Measurements from ENCODE around the gene FNDC8. TPM values are rescaled to one million over a fixed set of nuclear protein-coding genes. Genes with fewer than 3 reads are reported as not detected.
"Not testable (repeated sequence)": the region's sequence is repeated elsewhere in the genome, so short reads cannot be mapped to it uniquely, and the experiment has no call there.

The FNDC8 gene
- total and polyA plus RNA-seq, 2 experiments from 2014 or later, result not detected

GRCh38 chr17:35088881-35089585 is 32.4 kb upstream of the FNDC8 start:
- DNase-seq (ENCODE audit: low read depth in 1 of 2, low spot score in 1 of 2), result peak; percentile 87 to 93
- H3K9me3 ChIP-seq (ENCODE audit: low read depth), result no peaks in the 10 kb centered on the region
- peak overlapping the region; percentile 64 for H3K4me3 ChIP-seq
- peak; percentile 74 for TF ChIP-seq CTCF (IDR thresholded peaks at IDR 0.05; ENCODE audit: low read depth, low read length)
- H3K27ac ChIP-seq, result peak overlapping the region; percentile 35
- peaks cover 8% of the 10 kb centered on the region for H3K4me1 ChIP-seq (ENCODE audit: low read depth)
- H3K36me3 ChIP-seq, result no peaks in the 10 kb centered on the region
- no peaks in the 10 kb centered on the region for H3K27me3 ChIP-seq

GRCh38 chr17:35089586-35090296 is 31.7 kb upstream of the FNDC8 start:
- peak overlapping the region; percentile 64 for H3K4me3 ChIP-seq
- DNase-seq (ENCODE audit: low read depth in 1 of 2, low spot score in 1 of 2), result peak; percentile 7 to 55
- H3K27ac ChIP-seq, result no peak overlapping the region
- peak; percentile 12 for TF ChIP-seq CTCF (IDR thresholded peaks at IDR 0.05; ENCODE audit: low read depth, low read length)
- peaks cover 8% of the 10 kb centered on the region for H3K4me1 ChIP-seq (ENCODE audit: low read depth)
- H3K36me3 ChIP-seq, result no peaks in the 10 kb centered on the region
- H3K27me3 ChIP-seq, result no peaks in the 10 kb centered on the region
- H3K9me3 ChIP-seq (ENCODE audit: low read depth), result no peaks in the 10 kb centered on the region

- H3K27ac ChIP-seq; DNase-seq (ENCODE audit: low read depth in 1 of 2, low spot score in 1 of 2); H3K9me3 ChIP-seq (ENCODE audit: low read depth); H3K4me3 ChIP-seq; H3K36me3 ChIP-seq; H3K4me1 ChIP-seq (ENCODE audit: low read depth); H3K27me3 ChIP-seq: not testable (repeated sequence)
Observed at GRCh38 chr17:35090707-35091106, 30.7 kb upstream of the FNDC8 start.

GRCh38 chr17:35094902-35095301 is 26.5 kb upstream of the FNDC8 start:
- Histone ChIP-seq H3K9me3 (ENCODE audit: low read depth) (no peaks in the 10 kb centered on the region), H3K4me3 (no peak overlapping the region), H3K4me1 (ENCODE audit: low read depth) (no peaks in the 10 kb centered on the region), H3K27ac (no peak overlapping the region), H3K36me3 (no peaks in the 10 kb centered on the region), H3K27me3 (no peaks in the 10 kb centered on the region)
- no peak for TF ChIP-seq CTCF (IDR thresholded peaks at IDR 0.05; ENCODE audit: low read depth, low read length)
- DNase-seq (ENCODE audit: low read depth in 1 of 2, low spot score in 1 of 2), result peak in 1 of 2 donors; percentile 85

- H3K9me3 ChIP-seq (ENCODE audit: low read depth), result no peaks in the 10 kb centered on the region
- no peak for TF ChIP-seq CTCF (IDR thresholded peaks at IDR 0.05; ENCODE audit: low read depth, low read length)
Observed at GRCh38 chr17:35095741-35096140, 25.7 kb upstream of the FNDC8 start.

GRCh38 chr17:35097776-35098175 is 23.6 kb upstream of the FNDC8 start:
- no peak for DNase-seq (ENCODE audit: low read depth in 1 of 2, low spot score in 1 of 2)
- no peak for TF ChIP-seq CTCF (IDR thresholded peaks at IDR 0.05; ENCODE audit: low read depth, low read length)
- Histone ChIP-seq H3K27me3 (no peaks in the 10 kb centered on the region), H3K9me3 (ENCODE audit: low read depth) (no peaks in the 10 kb centered on the region), H3K27ac (no peak overlapping the region), H3K4me1 (ENCODE audit: low read depth) (no peaks in the 10 kb centered on the region), H3K4me3 (no peak overlapping the region), H3K36me3 (peaks cover 3% of the 10 kb centered on the region)

More at GRCh38 chr17:35095741-35096140, 25.7 kb upstream of the FNDC8 start:
- H3K27ac ChIP-seq, result no peak overlapping the region
- H3K4me1 ChIP-seq (ENCODE audit: low read depth), result no peaks in the 10 kb centered on the region
- H3K36me3 ChIP-seq, result peaks cover 3% of the 10 kb centered on the region
- no peak overlapping the region for H3K4me3 ChIP-seq
- no peak for DNase-seq (ENCODE audit: low read depth in 1 of 2, low spot score in 1 of 2)
- H3K27me3 ChIP-seq, result no peaks in the 10 kb centered on the region
